Central memory CD8-positive, alpha-beta T cell (primary cell): ENCODE data around the gene RGMB.
A peak's percentile ranks its signal among the peaks of the same experiment; 100 is the strongest.

Experiments
- ATAC-seq: fragments of 150-1000 bp; cut with Tn5 transposase; replicated peaks from 2 replicates; pipeline ENCODE4 v1.10.0; 2022; ENCODE audit warnings: mild to moderate bottlenecking, moderate FRiP score, moderate number of reproducible peaks; ENCODE audit not compliant: poor library complexity, severe bottlenecking; ENCODE audit errors: extremely low read depth
- DNase-seq, 2 donors: peaks; one replicate each; pipeline ENCODE4 v3.0.0; 2021; ENCODE audit warnings: low spot score in 2 of 2
- H3K27ac Mint-ChIP-seq: one replicate; pipeline ENCODE4 v1.8.0; 2022; ENCODE audit warnings: low read depth, mild to moderate bottlenecking, moderate library complexity, mixed read lengths
- H3K27me3 Mint-ChIP-seq: one replicate; pipeline ENCODE4 v1.8.0; 2022; ENCODE audit warnings: mixed read lengths
- H3K36me3 Mint-ChIP-seq: one replicate; pipeline ENCODE4 v1.8.0; 2022; ENCODE audit warnings: mild to moderate bottlenecking, moderate library complexity, mixed read lengths; ENCODE audit not compliant: insufficient read depth
- H3K4me1 Mint-ChIP-seq: one replicate; pipeline ENCODE4 v1.8.0; 2022; ENCODE audit warnings: mixed read lengths
- H3K4me3 Mint-ChIP-seq: one replicate; pipeline ENCODE4 v1.8.0; 2022; ENCODE audit warnings: mild to moderate bottlenecking, moderate library complexity, mixed read lengths
- H3K9me3 Mint-ChIP-seq: one replicate; pipeline ENCODE4 v1.8.0; 2022; ENCODE audit warnings: mixed read lengths

The RGMB gene

DNA sequence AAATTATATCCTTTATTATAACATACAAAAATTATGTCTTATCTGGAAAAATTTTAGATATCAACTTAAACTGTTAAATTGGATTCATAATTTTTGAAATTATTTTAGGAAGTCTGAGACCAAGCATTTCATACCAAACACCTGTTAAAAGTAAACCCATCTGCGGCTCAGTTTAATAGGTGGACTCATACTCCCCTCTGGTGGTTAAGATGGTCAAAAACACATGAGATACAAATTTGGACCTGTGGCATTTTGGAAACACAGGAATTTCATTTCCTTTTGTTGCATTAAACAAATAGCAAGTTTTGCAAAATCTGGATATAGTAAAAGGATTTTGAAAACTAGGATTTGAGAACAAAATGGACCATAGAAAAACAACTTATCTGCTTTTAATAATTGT lies 53.7 kb downstream of the RGMB start:
- Mint-ChIP-seq H3K27ac (no peak overlapping the region), H3K4me1 (no peaks in the 10 kb centered on the region), H3K36me3 (no peaks in the 10 kb centered on the region), H3K9me3 (no peaks in the 10 kb centered on the region), H3K27me3 (no peaks in the 10 kb centered on the region), H3K4me3 (no peak overlapping the region)
- no peak for DNase-seq
- no peak for ATAC-seq

DNA sequence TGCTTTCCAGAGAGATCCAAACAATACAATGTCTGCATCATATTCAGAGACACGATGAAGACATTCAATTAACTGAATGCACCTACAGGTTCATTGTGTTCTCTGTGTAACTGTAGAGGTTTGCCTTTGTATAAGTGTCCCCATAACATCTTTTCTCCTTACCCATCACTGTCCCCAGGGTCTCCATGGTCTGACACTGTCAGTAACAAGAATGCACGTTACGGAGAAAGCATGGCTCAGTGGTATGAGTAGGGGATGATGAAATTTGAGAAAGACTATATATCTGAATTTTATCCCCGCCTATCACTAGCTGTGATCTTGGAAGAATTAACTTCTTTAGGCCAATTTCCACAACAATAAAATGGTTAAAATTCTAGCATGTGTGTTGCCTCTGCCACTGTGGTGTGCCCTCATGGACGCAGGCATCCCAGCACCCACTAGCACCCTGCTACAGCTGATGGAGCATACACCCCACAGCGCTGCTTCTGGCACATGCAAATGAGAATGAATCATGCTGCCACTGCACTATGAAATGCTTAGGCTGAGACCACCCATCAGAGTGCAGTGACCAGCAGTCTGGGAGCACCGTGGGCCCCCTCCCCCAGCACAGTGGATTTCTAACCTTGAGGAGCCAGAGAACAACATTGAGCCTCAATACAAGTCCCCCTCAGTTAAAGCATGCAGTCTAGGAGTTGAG lies 54.3 kb downstream of the RGMB start:
- ATAC-seq = no peak
- no peaks in the 10 kb centered on the region for H3K36me3 Mint-ChIP-seq
- H3K9me3 Mint-ChIP-seq = no peaks in the 10 kb centered on the region

GRCh38 chr5:98836175-98836574 lies 62.7 kb downstream of the RGMB start:
- no peaks in the 10 kb centered on the region for H3K36me3 Mint-ChIP-seq
- H3K4me1 Mint-ChIP-seq = no peaks in the 10 kb centered on the region
- H3K27ac Mint-ChIP-seq = no peak overlapping the region
- H3K27me3 Mint-ChIP-seq = no peaks in the 10 kb centered on the region
- no peaks in the 10 kb centered on the region for H3K9me3 Mint-ChIP-seq
- DNase-seq (no peak), ATAC-seq (no peak)
- no peak overlapping the region for H3K4me3 Mint-ChIP-seq

More for the DNA sequence above, 54.3 kb downstream of the RGMB start:
- H3K27me3 Mint-ChIP-seq = no peaks in the 10 kb centered on the region
- no peak overlapping the region for H3K4me3 Mint-ChIP-seq
- H3K27ac Mint-ChIP-seq = no peak overlapping the region
- DNase-seq = no peak
- no peaks in the 10 kb centered on the region for H3K4me1 Mint-ChIP-seq

DNA sequence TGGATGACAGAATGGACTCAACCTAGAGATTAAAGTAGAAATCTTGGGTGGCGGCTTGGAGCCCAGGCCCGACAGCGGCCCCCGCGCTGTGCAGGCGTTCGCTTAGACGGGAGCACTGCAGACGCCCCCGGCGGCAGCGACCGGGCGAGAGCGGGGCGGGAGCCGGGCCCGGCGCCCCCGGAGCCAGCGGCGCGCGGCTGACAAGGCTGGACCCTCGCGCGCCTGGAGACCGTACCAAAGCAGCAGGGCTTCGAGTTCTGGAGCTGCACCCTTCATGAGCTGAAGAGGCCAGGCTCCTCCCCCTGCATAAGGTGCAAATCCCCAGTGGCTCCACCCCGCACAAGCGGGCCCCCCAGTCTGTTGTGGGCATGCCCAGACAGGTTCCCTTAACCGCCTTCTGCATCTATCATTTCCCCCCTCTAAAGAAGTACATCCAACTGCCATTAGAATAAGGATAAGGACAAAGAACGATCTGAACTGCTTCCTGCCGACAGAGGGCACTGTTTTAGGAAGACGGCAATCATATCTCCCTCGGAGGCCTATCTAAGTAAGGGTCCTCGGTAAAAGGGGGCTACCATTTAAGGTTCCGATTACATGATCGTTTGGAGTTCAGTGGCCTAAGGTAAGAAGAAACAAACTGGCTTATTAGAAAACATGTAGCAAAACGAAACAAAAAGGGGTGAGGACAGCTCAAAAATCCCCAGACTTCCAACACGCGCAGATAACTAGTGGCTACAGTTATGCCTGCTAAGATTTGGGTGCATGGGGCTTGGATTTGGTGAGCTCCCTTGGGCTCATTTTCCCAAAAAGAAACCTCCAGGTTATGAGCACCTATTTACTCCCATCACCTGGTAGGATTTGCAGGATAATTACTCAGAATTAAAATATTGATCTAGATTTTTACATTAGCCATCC lies 66.3 kb downstream of the RGMB start:
- DNase-seq = no peak
- Mint-ChIP-seq H3K36me3 (no peaks in the 10 kb centered on the region), H3K4me1 (no peaks in the 10 kb centered on the region), H3K27ac (no peak overlapping the region), H3K27me3 (no peaks in the 10 kb centered on the region), H3K4me3 (peak overlapping the region; percentile 41), H3K9me3 (no peaks in the 10 kb centered on the region)
- ATAC-seq = no peak

DNA sequence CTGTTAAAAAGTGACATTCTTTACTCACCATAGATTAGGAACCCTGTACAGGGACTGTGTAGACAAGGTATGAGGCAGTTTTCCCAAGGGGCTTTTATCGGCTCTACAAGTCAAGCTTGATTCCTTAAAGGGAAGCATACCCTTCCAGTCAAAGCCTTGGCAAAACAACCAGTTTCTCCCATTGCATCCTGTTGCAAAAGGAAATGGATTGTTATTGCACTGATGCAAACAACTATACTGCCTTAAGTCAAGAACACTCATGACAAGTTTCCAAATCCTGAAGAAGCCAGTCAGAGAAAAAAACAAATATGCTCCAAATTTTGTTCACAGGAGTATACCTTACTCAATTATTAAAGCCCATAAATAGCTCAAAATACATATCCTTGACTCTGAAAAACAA lies 67.5 kb downstream of the RGMB start:
- H3K4me1 Mint-ChIP-seq = no peaks in the 10 kb centered on the region
- no peaks in the 10 kb centered on the region for H3K9me3 Mint-ChIP-seq
- no peaks in the 10 kb centered on the region for H3K36me3 Mint-ChIP-seq
- ATAC-seq (no peak), DNase-seq (no peak)
- H3K27ac Mint-ChIP-seq = no peak overlapping the region
- H3K4me3 Mint-ChIP-seq = no peak overlapping the region
- no peaks in the 10 kb centered on the region for H3K27me3 Mint-ChIP-seq

- no peak for ATAC-seq
- DNase-seq = no peak
- Mint-ChIP-seq H3K4me1 (no peaks in the 10 kb centered on the region), H3K27ac (no peak overlapping the region), H3K27me3 (no peaks in the 10 kb centered on the region), H3K36me3 (no peaks in the 10 kb centered on the region), H3K4me3 (no peak overlapping the region), H3K9me3 (no peaks in the 10 kb centered on the region)
These were observed 70.0 kb downstream of the RGMB start for GRCh38 chr5:98843481-98843880.

DNA sequence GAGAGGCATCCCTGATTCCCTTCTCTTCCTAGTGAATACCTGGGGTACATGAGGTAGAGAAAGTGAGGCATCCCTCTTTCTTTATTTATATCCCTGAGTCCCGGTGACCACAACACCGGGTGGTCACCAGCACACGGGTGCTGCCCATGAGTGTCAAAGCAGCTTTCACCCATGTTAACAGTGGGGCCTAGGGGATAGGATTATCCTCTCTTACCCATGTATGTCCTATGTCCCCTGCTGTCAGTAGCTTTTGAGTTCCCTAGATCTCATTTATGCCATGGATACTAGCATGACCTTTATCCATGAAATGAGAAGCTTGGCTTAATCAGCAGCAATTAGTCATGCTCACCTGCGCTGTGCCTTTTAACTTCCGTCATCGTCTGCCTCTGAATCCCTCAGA lies 71.4 kb downstream of the RGMB start:
- ATAC-seq (no peak), DNase-seq (no peak)
- Mint-ChIP-seq H3K9me3 (no peaks in the 10 kb centered on the region), H3K4me1 (no peaks in the 10 kb centered on the region), H3K27ac (no peak overlapping the region), H3K4me3 (no peak overlapping the region), H3K36me3 (no peaks in the 10 kb centered on the region), H3K27me3 (no peaks in the 10 kb centered on the region)

DNA sequence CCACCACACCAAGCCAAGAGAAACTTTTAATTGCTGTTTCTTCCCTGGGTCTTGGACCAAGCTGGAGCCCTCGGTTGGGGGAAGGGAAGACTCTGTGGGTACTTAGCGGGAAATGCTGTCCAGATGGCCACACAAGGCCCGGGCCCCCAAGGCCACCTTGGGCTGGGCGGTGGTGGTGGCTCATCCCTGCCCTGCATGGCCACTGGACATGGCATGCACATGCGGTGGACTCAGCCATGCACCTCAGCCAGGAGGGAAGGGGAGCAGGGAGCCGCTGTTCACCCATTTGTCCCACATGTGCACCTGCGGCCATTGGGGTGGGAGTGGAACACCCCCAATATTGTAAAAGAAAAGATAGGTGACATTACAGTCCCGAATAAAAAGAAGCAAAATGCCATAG lies 72.4 kb downstream of the RGMB start:
- Mint-ChIP-seq H3K27ac (no peak overlapping the region), H3K27me3 (no peaks in the 10 kb centered on the region), H3K4me1 (no peaks in the 10 kb centered on the region), H3K36me3 (no peaks in the 10 kb centered on the region), H3K4me3 (no peak overlapping the region), H3K9me3 (no peaks in the 10 kb centered on the region)
- ATAC-seq = no peak
- DNase-seq = no peak
